ENCODE measurements around the gene CT45A8.
"Not testable (repeated sequence)": the region's sequence is repeated elsewhere in the genome, so short reads cannot be mapped to it uniquely, and the experiment has no call there.

The CT45A8 gene

GRCh38 chrX:135854438-135854837 lies at the start of gene CT45A8:
Gene CT45A8, minus strand, starts transcription at chrX:135854538. Its CDS starts 3,755 bp downstream, at chrX:135850783.
- not testable (repeated sequence) for H3K4me1 Mint-ChIP-seq; H3K36me3 Mint-ChIP-seq; H3K27ac Mint-ChIP-seq; H3K4me3 Mint-ChIP-seq; H3K9me3 Mint-ChIP-seq; ATAC-seq; DNase-seq (ENCODE audit: low spot score in 2 of 2)

DNA sequence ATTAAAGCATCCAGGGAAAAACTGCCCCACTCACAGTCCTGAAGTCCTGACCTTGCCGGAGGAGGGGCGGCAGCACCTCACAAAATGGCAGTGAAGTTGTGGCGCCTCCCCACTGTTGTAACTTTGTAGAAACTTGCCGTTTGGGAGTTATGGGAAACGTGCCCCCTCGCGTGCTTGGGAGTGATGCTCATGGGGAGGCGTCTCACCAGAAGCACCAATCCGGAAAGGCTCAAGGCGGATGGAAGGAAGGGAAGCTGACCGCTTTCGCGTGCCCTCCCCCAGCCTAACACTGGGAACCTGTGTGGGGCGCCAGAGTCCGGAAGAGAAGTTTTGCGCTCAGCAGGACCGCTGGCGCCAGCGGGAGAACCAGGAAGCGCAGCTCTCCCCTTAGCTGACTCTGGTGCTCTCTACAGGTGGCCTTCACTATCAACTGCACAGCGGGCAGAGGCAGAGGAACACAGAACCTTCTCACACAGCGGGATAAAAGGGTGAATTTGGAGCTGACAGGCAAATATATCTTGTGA lies 39.0 kb upstream of the CT45A8 start, which contains the start of the genes CT45A10 and SAGE1:
TSS of gene CT45A10 (minus strand) at position 151 of the 524 bp plus-strand sequence. CDS start 8,100 bp downstream, outside the sequence.
TSS of gene SAGE1 (plus strand) at position 423 of the 524 bp plus-strand sequence. CDS start 2,527 bp downstream, outside the sequence.
- H3K36me3 Mint-ChIP-seq, result no peaks in the 10 kb centered on the region
- H3K9me3 Mint-ChIP-seq, result no peaks in the 10 kb centered on the region
- H3K4me1 Mint-ChIP-seq, result no peaks in the 10 kb centered on the region
- no peak for ATAC-seq
- no peak within 1 kb of the TSS for H3K27ac Mint-ChIP-seq
- no peak for DNase-seq (ENCODE audit: low spot score in 2 of 2)
- H3K4me3 Mint-ChIP-seq, result no peak within 1 kb of the TSS

- no peak overlapping the region for H3K27ac Mint-ChIP-seq
- H3K4me3 Mint-ChIP-seq, result no peak overlapping the region
- ATAC-seq, result no peak
- H3K9me3 Mint-ChIP-seq, result no peaks in the 10 kb centered on the region
- H3K4me1 Mint-ChIP-seq, result no peaks in the 10 kb centered on the region
- no peak for DNase-seq (ENCODE audit: low spot score in 2 of 2)
- H3K36me3 Mint-ChIP-seq, result no peaks in the 10 kb centered on the region
Observed at GRCh38 chrX:135892781-135893180, 38.4 kb upstream of the CT45A8 start.

DNA sequence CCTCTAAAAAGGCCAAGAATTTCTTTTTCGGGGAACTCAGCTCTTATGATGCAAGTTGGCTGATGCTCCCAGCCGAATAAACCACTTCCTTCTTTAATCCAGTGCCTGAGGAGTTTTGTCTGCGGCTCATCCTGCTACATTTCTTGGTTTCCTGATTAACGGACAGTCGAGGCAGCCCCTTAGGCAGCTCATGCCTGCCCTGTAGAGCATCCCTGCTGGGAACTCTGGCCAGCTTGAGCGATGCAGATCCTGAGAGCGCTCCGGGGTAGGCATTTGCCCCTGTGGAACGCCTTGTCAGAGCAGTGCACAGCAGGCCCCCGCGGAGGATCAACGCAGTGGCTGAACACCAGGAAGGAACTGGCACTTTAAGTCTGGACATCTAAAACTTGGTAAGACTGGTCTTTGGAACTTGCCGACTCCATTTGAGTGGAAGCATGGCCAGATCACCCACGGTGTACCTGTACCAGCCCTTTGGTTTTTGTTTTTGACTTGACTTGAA lies 35.8 kb upstream of the CT45A8 start:
- H3K4me3 Mint-ChIP-seq, result no peak overlapping the region
- ATAC-seq, result no peak
- no peaks in the 10 kb centered on the region for H3K9me3 Mint-ChIP-seq
- no peaks in the 10 kb centered on the region for H3K36me3 Mint-ChIP-seq
- no peak overlapping the region for H3K27ac Mint-ChIP-seq
- DNase-seq (ENCODE audit: low spot score in 2 of 2), result no peak
- H3K4me1 Mint-ChIP-seq, result no peaks in the 10 kb centered on the region

DNA sequence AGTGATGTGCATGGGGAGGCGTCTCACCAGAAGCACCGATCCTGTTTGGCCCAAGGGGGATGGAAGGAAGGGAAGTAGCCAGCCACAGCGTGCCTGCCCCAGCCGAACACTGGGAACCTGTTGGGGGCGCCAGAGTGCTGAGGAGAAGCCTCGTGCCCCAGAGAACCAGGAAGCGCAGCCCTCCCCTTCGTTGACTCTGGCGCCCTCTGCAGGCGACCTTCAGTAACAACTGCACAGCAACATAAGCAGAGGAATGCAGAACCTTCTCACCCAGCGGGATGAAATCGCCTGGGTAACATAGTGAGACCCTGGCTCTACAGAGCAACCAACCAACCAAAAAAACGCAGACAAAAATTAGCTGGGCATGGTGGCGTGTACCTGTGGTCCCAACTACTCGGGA lies 34.6 kb upstream of the CT45A8 start:
- H3K27ac Mint-ChIP-seq, H3K4me1 Mint-ChIP-seq, H3K36me3 Mint-ChIP-seq, ATAC-seq, H3K9me3 Mint-ChIP-seq, H3K4me3 Mint-ChIP-seq: not testable (repeated sequence)
- peak; percentile 5 to 53 for DNase-seq (ENCODE audit: low spot score in 2 of 2)

- H3K9me3 Mint-ChIP-seq; H3K4me1 Mint-ChIP-seq; ATAC-seq; DNase-seq (ENCODE audit: low spot score in 2 of 2); H3K4me3 Mint-ChIP-seq; H3K27ac Mint-ChIP-seq; H3K36me3 Mint-ChIP-seq: not testable (repeated sequence)
Observed at GRCh38 chrX:135888230-135888629, 33.9 kb upstream of the CT45A8 start.

- H3K4me3 Mint-ChIP-seq; ATAC-seq; H3K9me3 Mint-ChIP-seq; DNase-seq (ENCODE audit: low spot score in 2 of 2); H3K4me1 Mint-ChIP-seq; H3K36me3 Mint-ChIP-seq; H3K27ac Mint-ChIP-seq: not testable (repeated sequence)
Observed at GRCh38 chrX:135882741-135883140, 28.4 kb upstream of the CT45A8 start.

GRCh38 chrX:135871712-135872111 lies 17.4 kb upstream of the CT45A8 start, which contains the start of gene CT45A9:
Gene CT45A9, minus strand, starts transcription at chrX:135871812. Its CDS starts 3,751 bp downstream, at chrX:135868061.
- not testable (repeated sequence) for H3K4me1 Mint-ChIP-seq; H3K9me3 Mint-ChIP-seq; H3K36me3 Mint-ChIP-seq; H3K27ac Mint-ChIP-seq; H3K4me3 Mint-ChIP-seq; ATAC-seq; DNase-seq (ENCODE audit: low spot score in 2 of 2)

GRCh38 chrX:135837180-135837579 lies 17.2 kb downstream of the CT45A8 start, which contains the start of gene CT45A7:
Gene CT45A7, minus strand, starts transcription at chrX:135837280. Its CDS starts 3,747 bp downstream, at chrX:135833533.
- H3K4me3 Mint-ChIP-seq; H3K9me3 Mint-ChIP-seq; H3K27ac Mint-ChIP-seq; ATAC-seq; H3K36me3 Mint-ChIP-seq; H3K4me1 Mint-ChIP-seq; DNase-seq (ENCODE audit: low spot score in 2 of 2): not testable (repeated sequence)

GRCh38 chrX:135819912-135820311 lies 34.4 kb downstream of the CT45A8 start, which contains the start of gene CT45A2:
Gene CT45A2, minus strand, starts transcription at chrX:135820012. Its CDS starts 3,747 bp downstream, at chrX:135816265.
- not testable (repeated sequence) for H3K4me3 Mint-ChIP-seq; H3K4me1 Mint-ChIP-seq; H3K9me3 Mint-ChIP-seq; ATAC-seq; H3K27ac Mint-ChIP-seq; DNase-seq (ENCODE audit: low spot score in 2 of 2); H3K36me3 Mint-ChIP-seq

- H3K4me1 Mint-ChIP-seq; H3K9me3 Mint-ChIP-seq; H3K27ac Mint-ChIP-seq; DNase-seq (ENCODE audit: low spot score in 2 of 2); H3K36me3 Mint-ChIP-seq; H3K4me3 Mint-ChIP-seq; ATAC-seq: not testable (repeated sequence)
Observed at GRCh38 chrX:135802687-135803086, 51.7 kb downstream of the CT45A8 start, which contains the start of gene CT45A6. Gene CT45A6, minus strand, starts transcription at chrX:135802787. Its CDS starts 3,794 bp downstream, at chrX:135798993.
